SH-SY5Y (cell line): ENCODE measurements around the gene TOR1A.

Experiments used
- GATA2 ChIP-seq: IDR thresholded peaks from 2 replicates; pipeline ENCODE4 v1.6.1; 2011; ENCODE audit warnings: mild to moderate bottlenecking, low read depth, low read length
- GATA3 ChIP-seq: IDR thresholded peaks from 2 replicates; pipeline ENCODE4 v1.6.1; 2011; ENCODE audit warnings: low read depth, mild to moderate bottlenecking, low read length, moderate library complexity

DNA sequence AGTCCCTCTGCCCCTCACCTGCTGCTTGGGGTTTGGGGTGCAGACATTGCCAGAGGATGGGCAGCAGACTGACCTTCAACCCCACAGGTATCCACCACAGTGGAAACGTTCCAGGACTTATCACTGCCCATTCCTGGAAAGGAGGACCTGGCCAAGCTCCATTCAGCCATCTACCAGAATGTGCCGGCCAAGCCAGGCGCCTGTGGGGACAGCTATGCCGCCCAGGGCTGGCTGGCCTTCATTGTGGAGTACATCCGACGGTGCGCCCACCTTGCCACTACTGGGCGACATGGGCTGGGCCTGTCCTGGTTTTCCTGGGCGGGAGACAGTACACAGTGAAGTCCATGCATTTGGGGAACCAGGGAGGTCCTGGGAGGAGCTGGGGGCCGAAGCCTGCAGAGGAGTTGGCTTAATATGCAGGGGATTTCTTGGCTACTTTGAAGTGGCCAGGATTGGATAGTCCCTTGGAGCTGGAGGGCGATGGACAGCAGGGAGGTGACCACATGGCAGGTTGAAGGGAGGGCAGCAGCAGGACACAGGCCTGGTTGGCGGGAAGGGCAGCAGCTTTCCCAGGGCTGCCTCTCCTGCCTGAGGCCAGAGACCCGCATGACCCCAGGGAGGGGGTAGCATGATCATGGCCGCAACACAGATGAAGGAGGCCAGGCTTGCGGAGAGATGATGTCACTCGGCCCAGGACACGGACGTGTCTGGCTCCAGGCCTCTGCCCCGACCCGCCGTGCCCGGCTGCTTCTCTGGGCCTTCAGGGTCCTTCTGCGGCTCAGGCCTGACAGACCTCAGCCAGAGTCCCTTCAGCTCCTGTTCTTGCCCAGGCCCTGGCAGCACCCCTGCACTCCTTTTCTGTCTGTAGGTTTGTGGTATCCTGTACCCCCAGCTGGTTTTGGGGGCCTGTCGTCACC, 45.9 kb upstream of the TOR1A start:
- TF ChIP-seq GATA2 (no peak), GATA3 (no peak)
